ENCODE measurements around the gene CDYL2.

CDYL2 gene

DNA sequence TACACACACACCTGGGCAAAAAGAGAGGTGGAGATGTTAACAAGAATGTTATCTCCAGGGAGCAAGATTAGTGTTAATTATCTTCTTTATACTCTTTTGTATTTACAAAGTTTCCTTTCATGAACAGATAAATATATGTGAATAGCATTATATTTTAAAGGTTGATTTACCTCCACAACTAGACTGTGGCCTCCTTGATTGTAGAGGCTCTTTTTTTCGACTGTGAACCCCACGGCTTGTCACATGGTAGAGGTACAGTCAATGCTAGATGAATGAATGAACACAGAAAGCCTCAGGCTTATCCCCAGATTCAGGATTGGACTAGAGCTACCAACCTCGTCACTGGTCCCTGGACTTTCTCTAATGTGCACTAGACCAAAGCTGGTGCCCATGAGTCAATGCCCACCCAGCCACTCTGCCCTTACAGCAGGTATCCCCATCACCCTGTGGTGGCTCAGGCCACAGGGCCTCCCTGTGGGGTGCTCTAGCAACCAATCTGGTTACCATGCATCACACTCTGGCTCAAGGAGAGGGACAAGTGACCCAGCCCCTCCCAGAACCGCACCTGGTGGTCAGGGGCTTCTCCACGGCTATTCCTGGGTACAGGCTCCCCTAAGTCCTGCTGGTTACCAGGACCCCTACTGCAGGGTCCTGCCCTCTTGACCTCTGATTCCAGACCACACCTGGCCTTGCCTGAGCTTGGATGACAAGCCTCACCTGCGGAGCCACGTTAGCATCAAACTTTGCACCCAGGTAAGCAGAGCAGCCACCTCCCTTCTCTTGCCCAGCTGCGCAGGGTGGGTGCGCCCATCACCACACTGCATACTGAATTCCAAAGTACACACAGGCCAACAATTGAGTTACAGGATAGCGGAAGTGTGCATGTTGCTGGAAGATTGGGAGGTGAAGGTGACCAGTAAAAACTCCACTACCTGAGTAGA, 101.0 kb downstream of the CDYL2 start:
- no peak for DNase-seq

- no peak for DNase-seq
Observed at GRCh38 chr16:80702696-80703095, 101.7 kb downstream of the CDYL2 start.

DNA sequence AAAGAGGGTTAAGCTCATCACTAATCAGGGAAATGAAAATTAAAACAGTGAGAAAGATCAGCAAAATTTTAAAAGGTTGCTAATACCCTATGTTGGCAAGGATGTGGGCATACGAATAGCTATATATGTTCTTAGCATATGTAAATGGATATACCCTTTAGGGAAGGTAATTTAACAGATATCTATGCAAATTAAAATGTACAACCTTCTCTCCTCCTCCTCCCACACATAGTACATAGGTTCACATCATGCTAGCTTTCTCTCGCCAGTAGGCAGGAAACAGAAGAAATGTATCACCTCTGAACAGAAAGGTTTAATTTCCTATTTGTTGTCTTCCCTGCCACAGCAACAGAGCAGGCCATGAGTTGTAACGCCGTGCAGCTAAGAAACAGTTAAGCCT, 103.8 kb downstream of the CDYL2 start:
- DNase-seq, result no peak

- no peak for DNase-seq
Observed at GRCh38 chr16:80695020-80695419, 109.4 kb downstream of the CDYL2 start.

GRCh38 chr16:80693553-80693952, 110.8 kb downstream of the CDYL2 start:
- no peak for DNase-seq

DNA sequence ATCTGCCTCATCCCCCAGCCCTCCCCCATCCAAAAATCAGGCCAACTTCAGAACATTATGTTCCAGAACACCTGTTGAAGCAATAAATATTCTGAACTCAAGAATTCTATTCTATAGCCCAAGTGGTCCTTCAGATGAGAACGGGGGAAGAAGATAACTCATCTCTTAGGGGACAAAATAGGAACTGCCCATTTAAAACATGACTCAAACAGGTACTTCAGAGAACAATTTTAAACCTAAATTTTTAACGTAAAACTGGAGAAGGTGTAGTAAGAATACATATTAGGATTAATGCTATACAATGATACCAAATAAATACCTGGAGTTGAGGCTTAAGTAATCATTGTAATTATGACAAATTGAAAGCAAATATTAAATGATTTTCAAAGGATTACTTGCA, 112.1 kb downstream of the CDYL2 start:
- no peak for DNase-seq

DNA sequence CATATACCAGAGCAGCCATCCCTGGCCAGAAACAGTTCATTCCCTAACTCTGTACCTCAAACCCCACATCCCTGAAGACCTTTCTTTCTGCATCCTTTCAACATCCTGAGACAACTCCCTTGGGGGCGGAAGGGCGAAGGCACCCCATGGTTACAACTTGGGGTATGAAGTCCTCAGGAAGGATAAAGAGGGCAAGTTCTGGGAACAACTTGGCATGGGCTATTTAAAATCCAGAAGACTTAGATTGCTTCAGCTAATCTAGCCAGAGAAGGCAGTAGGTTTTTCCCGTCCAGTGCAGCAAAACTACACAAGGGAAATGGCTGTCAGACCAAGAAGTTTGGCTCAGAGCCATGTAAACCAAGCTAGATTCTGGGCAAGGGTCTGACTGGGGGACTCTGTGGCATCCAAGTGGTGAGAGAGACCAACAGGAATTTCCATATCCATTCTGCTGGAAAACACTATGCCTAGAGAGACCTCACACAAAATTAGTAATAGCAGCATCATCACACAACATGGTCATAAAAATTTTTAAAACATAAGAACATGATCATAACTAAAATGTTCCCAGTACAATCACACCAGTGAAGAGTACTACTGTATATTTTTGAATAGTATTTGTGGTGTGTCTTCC, 113.2 kb downstream of the CDYL2 start:
- DNase-seq, result no peak

DNA sequence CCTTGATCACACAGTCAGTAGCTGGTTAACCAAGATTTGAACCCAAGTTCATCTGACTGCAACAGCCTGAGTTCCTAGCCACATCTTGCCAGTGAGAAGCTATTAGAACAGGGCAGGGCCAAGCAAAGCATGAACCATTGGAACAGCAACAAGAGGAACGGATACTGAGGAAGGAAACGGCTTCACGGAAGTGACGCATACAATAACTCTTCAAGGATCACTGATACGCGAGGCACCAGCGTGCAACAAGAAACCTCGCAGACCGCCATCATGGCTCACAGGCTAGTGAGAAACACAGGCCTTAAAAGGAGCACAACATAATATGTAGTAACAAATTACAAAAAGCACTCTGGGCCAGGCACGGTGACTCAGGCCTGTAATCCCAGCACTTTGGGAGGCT, 114.9 kb downstream of the CDYL2 start:
- no peak for DNase-seq

DNA sequence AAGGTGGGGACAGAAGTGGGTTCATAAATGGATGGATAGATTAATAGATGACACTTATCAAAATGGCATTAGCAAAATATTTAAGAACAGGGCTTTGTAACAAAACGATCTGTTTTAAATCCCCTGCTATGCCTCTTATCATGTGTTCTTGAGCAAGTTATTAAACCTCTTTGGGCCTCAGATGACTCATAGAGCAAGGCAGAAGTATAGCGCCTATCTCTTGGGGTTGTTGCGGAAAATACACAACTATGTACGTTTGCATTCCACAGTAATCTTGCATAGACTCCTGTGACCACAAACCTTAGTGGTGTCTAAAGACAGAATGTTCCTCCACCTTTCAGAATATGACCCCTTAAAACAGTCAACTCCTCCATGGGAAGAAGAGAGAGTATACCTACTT, 116.8 kb downstream of the CDYL2 start:
- no peak for DNase-seq

DNA sequence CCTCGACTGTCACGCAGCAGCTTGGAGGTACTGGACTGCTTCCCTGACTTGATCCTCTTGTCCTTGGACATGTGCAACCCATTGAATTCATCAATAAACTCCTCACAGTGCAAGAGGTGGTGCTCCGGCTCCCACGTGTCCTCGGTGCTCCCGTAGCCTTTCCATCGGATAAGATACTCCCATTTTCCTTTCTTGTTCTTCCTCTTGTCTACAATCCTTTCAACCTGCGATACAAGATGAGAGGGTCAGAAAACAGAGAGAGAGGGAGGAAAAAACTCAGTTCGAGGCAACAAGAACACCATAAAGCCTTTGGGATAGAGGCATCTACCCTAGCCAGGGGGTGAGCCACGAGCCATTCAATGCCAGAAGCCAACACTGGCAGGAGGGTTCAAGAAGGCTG, 119.5 kb downstream of the CDYL2 start:
- DNase-seq, result no peak

- DNase-seq, result no peak
Observed at GRCh38 chr16:80684136-80684765, 120.1 kb downstream of the CDYL2 start.

DNA sequence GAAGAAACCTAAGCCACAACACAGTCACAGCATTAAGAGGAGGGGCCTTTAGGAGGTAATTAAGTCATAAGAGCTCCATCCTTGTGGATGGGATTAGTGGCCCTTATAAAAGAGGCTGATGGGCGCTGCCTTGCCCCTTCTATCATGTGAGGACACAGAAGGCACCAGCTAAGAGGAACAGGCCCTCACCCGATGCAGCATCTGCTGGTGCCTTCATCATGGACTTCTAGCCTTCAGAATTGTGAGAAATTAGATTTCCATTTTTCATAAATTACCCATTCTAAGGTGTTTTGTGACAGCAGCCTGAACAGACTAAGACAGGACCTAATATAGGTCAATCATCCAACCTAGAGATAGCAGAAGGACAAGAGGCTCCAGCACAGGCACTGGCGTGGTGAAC, 120.8 kb downstream of the CDYL2 start:
- no peak for DNase-seq

- DNase-seq, result no peak
Observed at GRCh38 chr16:80682421-80683070, 121.9 kb downstream of the CDYL2 start.

DNA sequence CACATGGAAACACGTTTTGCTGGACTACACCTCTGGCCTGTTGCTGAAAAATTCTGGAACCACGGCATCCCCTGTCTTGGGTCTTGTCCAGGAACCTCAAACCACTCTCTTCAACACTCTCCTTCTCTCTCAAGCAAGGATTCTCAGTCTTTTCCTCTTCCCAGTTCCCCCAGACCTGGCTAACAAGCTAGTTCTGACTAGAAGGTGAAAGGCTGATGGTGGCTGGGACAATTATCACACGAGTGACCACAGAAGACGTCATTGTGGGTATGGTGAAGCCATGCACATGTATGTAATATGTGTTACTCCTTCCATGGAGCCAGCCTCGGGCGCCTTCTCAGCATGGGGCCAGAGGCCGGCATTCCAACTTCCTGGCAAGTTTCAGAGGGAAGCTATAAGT, 123.0 kb downstream of the CDYL2 start:
- DNase-seq, result no peak

GRCh38 chr16:80680839-80681238, 123.6 kb downstream of the CDYL2 start:
- no peak for DNase-seq

DNA sequence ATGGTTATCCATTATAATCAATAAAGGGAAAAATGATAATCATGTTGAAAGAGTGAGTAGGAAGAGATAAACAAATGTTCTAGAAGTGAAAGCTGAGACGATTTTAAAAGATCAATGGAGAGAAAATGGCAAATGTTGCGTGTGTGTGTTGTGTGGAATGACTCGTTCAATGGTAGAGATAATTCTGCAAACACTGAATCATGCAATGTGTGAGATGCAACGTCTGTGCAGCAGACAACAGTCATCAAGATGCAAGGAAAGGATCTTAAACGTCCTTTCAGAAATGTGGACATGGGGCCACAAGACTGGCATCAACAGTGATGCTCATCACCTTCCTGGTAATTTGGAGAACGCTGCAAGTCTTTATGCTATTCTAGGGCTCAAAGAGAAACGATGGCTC, 124.4 kb downstream of the CDYL2 start:
- DNase-seq, result no peak

DNA sequence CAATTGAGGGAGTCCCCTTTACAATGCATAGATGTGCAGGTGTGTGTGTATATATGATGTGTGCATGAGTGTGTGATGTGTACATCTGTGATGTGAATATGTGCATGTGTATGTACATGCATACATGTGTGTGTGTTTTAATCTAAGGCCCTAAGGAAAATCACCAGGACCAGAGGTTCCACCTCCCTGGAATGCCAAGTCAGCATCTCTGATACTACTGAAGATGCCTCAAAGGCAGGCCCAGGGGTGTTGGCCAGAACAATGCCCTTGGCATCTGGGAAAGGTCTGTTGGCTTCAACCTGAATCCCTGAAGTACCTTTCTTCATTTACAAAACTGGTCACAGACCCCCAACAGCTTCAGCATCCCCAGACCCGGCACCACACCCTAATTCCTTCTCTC, 129.5 kb downstream of the CDYL2 start:
- DNase-seq, result no peak

DNA sequence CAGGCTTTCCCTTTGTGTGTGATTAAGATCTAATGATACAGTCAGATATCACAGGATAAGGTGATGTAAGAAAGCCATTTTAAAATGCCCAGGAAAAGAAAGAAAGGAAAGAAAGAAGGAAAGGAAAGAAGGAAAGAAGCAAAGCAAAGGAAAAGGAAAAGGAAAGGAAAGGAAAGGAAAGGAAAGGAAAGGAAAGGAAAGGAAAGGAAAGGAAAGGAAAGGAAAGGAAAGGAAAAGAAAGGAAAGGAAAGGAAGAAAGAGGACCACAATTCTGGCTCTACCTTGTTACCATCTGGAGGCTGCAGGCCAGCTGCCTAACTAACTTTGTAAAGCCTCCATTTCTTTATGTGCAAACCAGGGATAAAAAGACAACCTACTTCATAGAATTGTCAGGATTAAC, 132.0 kb downstream of the CDYL2 start:
- DNase-seq, result no peak

DNA sequence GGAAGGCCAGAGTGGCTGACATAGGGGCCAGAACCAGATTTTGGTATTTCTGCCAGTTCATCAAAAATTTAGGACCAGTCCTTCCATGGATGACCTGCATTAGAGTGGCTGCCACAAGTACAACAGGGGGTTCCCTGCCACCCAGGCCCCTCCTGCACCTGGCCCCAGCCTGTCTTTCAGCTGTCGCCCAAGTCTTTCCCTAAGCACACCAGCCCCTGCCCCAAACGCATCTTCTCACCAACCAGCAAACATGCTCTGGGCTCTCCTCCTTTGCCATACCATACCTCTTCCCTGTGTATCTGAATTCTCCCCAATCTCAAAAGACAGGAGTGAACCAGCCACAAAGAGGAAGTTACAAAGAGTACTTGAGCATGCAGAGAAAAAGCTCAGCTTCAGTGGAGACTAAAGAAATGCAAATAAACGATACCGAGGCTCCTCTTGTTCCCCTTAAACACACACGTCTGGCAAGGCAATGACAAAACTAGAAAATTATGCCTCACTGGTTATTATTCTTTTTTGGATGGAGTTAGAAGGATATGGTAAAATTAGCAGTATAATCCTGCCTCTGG, 133.0 kb downstream of the CDYL2 start:
- DNase-seq, result peak; percentile 25

DNA sequence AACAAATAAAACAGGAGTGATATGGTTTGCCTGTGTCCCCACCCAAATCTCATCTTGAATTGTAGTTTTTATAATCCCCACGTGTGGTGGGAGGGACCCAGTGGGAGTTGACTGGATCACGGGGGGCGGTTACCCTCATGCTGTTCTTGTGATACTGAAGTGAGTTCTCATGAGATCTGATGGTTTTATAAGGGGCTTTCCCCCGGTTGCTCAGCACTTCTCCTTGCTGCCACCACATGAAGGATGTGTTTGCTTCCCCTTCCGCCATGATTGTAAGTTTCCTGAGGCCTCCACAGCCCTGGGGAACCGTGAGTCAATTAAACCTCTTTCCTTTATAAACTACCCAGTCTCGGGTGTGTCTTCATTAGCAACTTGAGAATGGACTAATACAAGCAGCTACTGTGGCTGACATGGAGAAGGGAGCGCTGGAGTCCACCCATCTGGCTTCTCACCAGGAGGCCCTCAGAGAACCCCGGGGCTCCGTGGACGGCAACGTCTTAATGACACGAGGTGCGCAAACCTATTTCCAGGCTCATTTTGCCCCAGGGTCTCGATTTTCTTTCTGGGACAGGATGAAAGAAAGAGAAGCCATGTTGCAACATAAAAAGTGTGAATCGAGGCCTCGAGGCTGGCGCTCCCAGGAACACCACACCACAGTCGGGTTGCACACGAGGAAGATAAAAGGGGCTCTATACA, 134.1 kb downstream of the CDYL2 start:
- peak; percentile 62 for DNase-seq

DNA sequence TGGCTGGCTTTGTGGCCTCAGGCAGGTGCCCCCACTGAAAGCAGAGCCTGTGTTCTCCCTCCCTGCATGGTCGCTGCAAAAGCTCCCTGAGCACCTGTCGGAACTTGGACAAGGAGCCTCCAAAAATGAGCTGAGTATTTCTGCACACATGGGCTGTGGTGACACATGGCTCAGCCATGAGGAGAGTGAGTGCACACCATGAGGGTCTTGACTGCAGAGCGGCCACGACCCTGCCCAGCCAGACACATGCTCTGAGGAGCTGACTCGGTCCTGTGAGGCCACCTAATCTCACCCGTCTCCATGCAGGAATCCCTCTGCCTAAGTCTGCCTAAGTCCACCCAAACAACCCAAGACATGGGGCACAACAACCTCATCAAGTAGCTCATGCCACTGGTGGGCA, 134.7 kb downstream of the CDYL2 start:
- no peak for DNase-seq

DNA sequence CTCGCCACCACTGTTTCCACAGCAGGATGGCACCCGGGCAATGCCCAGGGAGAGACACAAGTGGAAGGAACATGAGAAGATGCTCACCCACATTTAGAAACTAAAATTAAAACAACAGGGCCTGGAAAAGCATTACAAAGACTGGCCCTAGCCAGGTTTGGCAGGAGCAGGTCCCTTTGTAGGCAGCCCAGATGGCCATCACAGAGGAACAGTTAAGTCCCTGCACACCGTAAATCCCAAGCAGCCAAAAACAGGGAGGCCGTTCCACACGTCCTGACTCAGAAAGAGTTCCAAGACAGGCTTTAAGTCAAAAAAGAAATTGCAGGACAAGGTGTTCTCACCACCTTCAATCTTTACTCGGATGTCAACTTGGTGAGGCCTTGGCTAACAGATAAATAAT, 136.5 kb downstream of the CDYL2 start:
- no peak for DNase-seq

- no peak for DNase-seq
Observed at GRCh38 chr16:80667251-80667560, 137.2 kb downstream of the CDYL2 start.

Data from suppressor macrophage treated with lipopolysaccharide for 4 hours (primary cell).